GM19025 (cell line): ENCODE results near the gene OR7D2.

Source experiments
- ATAC-seq: cut with Tn5 transposase; IDR thresholded peaks from one replicate; pipeline ENCODE4 v1.9.1; 2021; ENCODE audit warnings: mild to moderate bottlenecking, low read depth, moderate library complexity; ENCODE audit not compliant: unreplicated experiment

The OR7D2 gene

GRCh38 chr19:9178901-9179300, at the start of gene OR7D2:
TSS of gene OR7D2 (plus strand) at chr19:9178979. CDS start at chr19:9185782, 6,803 bp downstream.
- no peak for ATAC-seq

- no peak for ATAC-seq
Measured at GRCh38 chr19:9130965-9131364, 47.8 kb upstream of the OR7D2 start.

GRCh38 chr19:9132422-9132821, 46.4 kb upstream of the OR7D2 start:
- no peak for ATAC-seq

GRCh38 chr19:9139609-9140158, 39.1 kb upstream of the OR7D2 start:
- no peak for ATAC-seq

- peak; percentile 91 for ATAC-seq
Measured at GRCh38 chr19:9140159-9140874, 38.5 kb upstream of the OR7D2 start, which contains the start of gene ZNF317. TSS of gene ZNF317 (plus strand) at chr19:9140397. CDS start at chr19:9156017, 15,620 bp downstream.

GRCh38 chr19:9144920-9145319, 33.9 kb upstream of the OR7D2 start:
- ATAC-seq = no peak

GRCh38 chr19:9146882-9147281, 31.9 kb upstream of the OR7D2 start:
- no peak for ATAC-seq

- no peak for ATAC-seq
Measured at GRCh38 chr19:9148697-9149096, 30.1 kb upstream of the OR7D2 start.

GRCh38 chr19:9149997-9150396, 28.8 kb upstream of the OR7D2 start:
- ATAC-seq = no peak

GRCh38 chr19:9150650-9151049, 28.1 kb upstream of the OR7D2 start:
- ATAC-seq = no peak

- no peak for ATAC-seq
Measured at GRCh38 chr19:9151367-9151766, 27.4 kb upstream of the OR7D2 start.

- ATAC-seq = no peak
Measured at GRCh38 chr19:9155591-9155990, 23.2 kb upstream of the OR7D2 start.

- ATAC-seq = no peak
Measured at GRCh38 chr19:9156304-9156703, 22.5 kb upstream of the OR7D2 start.

- ATAC-seq = no peak
Measured at GRCh38 chr19:9159891-9160290, 18.9 kb upstream of the OR7D2 start.

- no peak for ATAC-seq
Measured at GRCh38 chr19:9161427-9161826, 17.4 kb upstream of the OR7D2 start.

GRCh38 chr19:9165261-9165660, 13.5 kb upstream of the OR7D2 start:
- no peak for ATAC-seq

GRCh38 chr19:9166846-9167245, 11.9 kb upstream of the OR7D2 start:
- no peak for ATAC-seq

- no peak for ATAC-seq
Measured at GRCh38 chr19:9171393-9171991, 7.3 kb upstream of the OR7D2 start.

- no peak for ATAC-seq
Measured at GRCh38 chr19:9175326-9175725, 3.5 kb upstream of the OR7D2 start.

- no peak for ATAC-seq
Measured at GRCh38 chr19:9183000-9183399, 4.2 kb downstream of the OR7D2 start.

- no peak for ATAC-seq
Measured at GRCh38 chr19:9187191-9187590, 8.4 kb downstream of the OR7D2 start.

GRCh38 chr19:9189535-9189934, 10.8 kb downstream of the OR7D2 start:
- no peak for ATAC-seq
